Hematopoietic multipotent progenitor cell treated with erythropoietin and hydrocortisone succinate and interleukin-3 and kit ligand, for 6 days (in vitro differentiated cells): ENCODE results near the gene RNF166.
"Not testable (repeated sequence)": the region's sequence is repeated elsewhere in the genome, so short reads cannot be mapped to it uniquely, and the experiment has no call there.

Experiments
- DNase-seq: peaks from one replicate; pipeline ENCODE4 v3.0.0-alpha.2; 2015

RNF166 gene

GRCh38 chr16:88669980-88670379, 36.2 kb downstream of the RNF166 start:
- DNase-seq, result no peak

GRCh38 chr16:88669493-88669892, 36.7 kb downstream of the RNF166 start:
- not testable (repeated sequence) for DNase-seq

- DNase-seq, result no peak
These were observed 38.7 kb downstream of the RNF166 start for GRCh38 chr16:88667461-88667860.

- DNase-seq, result no peak
These were observed 40.6 kb downstream of the RNF166 start for GRCh38 chr16:88665570-88665969.

GRCh38 chr16:88665148-88665547, 41.1 kb downstream of the RNF166 start:
- DNase-seq, result no peak

- peak; percentile 99 for DNase-seq
These were observed 43.2 kb downstream of the RNF166 start, which contains the start of gene MVD for GRCh38 chr16:88662843-88663606. MVD (minus strand) TSS chr16:88663091; CDS start chr16:88663080, 11 bp downstream.

- DNase-seq, result no peak
These were observed 43.9 kb downstream of the RNF166 start for GRCh38 chr16:88662222-88662842.

- no peak for DNase-seq
These were observed 44.7 kb downstream of the RNF166 start for GRCh38 chr16:88661468-88661867.

GRCh38 chr16:88659160-88659559, 47.0 kb downstream of the RNF166 start:
- DNase-seq, result no peak

- no peak for DNase-seq
These were observed 47.5 kb downstream of the RNF166 start for GRCh38 chr16:88658714-88659113.

- no peak for DNase-seq
These were observed 48.8 kb downstream of the RNF166 start for GRCh38 chr16:88657371-88657770.

- no peak for DNase-seq
These were observed 49.8 kb downstream of the RNF166 start for GRCh38 chr16:88656291-88656980.

GRCh38 chr16:88655733-88656281, 50.4 kb downstream of the RNF166 start:
- DNase-seq, result no peak

- no peak for DNase-seq
These were observed 51.0 kb downstream of the RNF166 start for GRCh38 chr16:88655053-88655732.

- no peak for DNase-seq
These were observed 51.7 kb downstream of the RNF166 start for GRCh38 chr16:88654363-88655052.

GRCh38 chr16:88653596-88654362, 52.4 kb downstream of the RNF166 start:
- no peak for DNase-seq

GRCh38 chr16:88653101-88653500, 53.1 kb downstream of the RNF166 start:
- DNase-seq, result no peak

GRCh38 chr16:88652762-88653063, 53.5 kb downstream of the RNF166 start:
- no peak for DNase-seq

- no peak for DNase-seq
These were observed 54.0 kb downstream of the RNF166 start for GRCh38 chr16:88651989-88652761.

GRCh38 chr16:88651276-88651988, 54.8 kb downstream of the RNF166 start:
- no peak for DNase-seq
